ENCODE measurements around the gene ZNF780A.

DNA sequence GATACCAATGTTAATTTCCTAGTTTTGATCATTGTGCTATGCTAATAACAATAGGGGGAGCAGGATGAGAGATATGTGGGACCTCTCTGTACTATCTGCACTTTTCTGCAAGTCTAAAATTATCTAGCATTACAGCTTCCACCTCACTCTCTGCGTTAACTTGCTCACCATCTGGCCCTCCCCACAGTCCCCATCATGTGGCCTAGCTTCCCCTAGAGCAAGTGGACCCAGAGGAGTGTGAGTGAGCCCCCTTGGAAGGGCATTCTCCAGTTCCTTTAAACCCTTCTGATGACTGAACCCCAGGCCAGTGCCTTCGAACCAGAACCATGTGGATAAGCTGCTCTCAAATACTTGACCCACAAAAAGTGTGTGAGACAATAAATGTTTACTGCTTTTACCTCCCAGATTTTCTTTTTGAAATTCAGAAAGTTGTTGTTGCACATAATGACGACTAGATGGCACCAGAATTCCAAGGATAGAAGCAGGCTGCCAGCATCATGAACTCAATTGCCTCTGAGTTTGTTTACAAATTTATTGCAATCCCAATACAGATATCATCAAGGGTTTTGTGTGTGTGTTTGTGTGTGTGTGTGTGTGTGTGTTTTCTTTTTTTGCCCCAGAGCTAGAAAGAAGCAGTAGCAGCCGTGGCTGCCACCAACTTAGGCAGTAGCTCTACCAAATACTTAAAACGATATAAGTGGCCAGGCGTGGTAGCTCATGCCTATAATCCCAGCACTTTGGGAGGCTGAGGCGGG, 49.0 kb upstream of the ZNF780A start:
- TF ChIP-seq, protein P1, sequence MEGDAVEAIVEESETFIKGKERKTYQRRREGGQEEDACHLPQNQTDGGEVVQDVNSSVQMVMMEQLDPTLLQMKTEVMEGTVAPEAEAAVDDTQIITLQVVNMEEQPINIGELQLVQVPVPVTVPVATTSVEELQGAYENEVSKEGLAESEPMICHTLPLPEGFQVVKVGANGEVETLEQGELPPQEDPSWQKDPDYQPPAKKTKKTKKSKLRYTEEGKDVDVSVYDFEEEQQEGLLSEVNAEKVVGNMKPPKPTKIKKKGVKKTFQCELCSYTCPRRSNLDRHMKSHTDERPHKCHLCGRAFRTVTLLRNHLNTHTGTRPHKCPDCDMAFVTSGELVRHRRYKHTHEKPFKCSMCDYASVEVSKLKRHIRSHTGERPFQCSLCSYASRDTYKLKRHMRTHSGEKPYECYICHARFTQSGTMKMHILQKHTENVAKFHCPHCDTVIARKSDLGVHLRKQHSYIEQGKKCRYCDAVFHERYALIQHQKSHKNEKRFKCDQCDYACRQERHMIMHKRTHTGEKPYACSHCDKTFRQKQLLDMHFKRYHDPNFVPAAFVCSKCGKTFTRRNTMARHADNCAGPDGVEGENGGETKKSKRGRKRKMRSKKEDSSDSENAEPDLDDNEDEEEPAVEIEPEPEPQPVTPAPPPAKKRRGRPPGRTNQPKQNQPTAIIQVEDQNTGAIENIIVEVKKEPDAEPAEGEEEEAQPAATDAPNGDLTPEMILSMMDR (IDR thresholded peaks at IDR 0.05) = peak; percentile 48 to 90 (median 76)
- TF ChIP-seq POLR2A (IDR thresholded peaks at IDR 0.05) = no peak
